CD4-positive, alpha-beta T cell treated with Interleukin-17A for 1 hour (primary cell): ENCODE results near the gene SNX18.
"Not testable (repeated sequence)": the region's sequence is repeated elsewhere in the genome, so short reads cannot be mapped to it uniquely, and the experiment has no call there.

Experiments
- DNase-seq: peaks from one replicate; pipeline ENCODE4 v3.0.0-alpha.2; 2020

SNX18 gene

DNA sequence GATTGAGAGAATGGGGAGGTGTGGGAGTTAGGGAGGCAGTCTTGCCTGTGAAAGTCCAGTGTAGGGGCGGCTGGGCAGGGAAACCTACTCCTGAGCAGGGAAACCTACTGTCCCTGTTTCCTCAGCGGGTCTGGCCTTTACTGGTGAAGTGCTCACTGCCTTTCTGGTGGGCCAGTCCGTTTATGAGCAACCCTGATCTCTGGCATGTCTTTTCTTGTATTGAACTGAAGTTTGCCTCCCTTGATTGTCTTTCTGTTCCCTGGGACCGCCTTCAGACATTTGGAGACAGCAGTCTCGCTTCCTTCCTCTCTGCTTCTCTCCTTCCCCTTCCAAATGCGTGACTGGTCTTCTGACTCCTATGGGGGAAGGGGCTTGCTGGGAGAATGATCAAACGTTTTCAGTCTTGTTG is 2.9 kb downstream of the SNX18 start:
- DNase-seq = no peak

DNA sequence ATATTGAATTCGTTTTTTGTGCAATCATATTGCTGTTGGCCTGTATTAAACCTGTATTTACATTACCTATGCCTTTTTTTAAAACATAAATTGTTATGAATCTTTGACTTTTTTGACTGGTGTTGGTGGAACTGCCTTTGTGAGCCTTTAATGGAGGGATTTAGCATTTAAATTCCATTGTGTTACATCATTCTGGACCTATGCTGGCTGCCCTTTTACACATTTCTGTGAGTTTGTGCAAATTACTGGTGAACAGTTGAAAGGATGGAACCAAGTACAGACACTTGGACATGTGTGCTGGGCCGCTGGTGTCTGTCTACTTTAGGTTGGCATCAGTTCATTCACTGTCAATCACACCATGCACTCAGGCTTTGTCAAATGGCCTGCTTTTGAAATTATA is 3.4 kb downstream of the SNX18 start:
- no peak for DNase-seq

DNA sequence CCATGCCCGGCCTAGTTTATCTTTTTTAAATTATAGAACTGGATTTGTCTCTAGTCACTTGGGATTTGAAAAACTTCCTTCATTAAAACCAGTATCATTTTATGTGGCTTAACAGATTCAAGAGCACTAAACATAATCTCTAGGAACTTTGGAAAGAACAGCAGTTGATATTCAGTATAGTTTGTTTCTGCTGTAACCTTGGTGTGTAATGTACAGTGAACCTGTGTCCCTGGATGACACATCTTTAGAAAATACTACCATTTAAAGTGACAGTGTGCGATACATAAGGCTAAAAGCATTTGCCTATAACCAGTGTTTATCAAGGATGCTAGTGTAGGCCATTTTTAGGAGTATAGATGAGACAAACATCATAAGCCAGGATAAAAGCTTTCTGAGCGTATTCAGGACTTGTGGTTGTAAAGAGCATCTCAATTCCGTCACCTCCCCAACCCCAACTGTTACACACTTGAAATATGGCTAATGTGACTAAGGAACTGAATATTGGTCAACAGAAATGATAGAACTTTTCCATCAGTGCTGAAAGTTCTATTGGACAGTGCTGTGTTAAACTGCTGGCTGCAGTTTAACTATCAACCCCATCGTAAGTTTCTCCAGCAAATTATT is 4.4 kb downstream of the SNX18 start:
- DNase-seq = no peak

DNA sequence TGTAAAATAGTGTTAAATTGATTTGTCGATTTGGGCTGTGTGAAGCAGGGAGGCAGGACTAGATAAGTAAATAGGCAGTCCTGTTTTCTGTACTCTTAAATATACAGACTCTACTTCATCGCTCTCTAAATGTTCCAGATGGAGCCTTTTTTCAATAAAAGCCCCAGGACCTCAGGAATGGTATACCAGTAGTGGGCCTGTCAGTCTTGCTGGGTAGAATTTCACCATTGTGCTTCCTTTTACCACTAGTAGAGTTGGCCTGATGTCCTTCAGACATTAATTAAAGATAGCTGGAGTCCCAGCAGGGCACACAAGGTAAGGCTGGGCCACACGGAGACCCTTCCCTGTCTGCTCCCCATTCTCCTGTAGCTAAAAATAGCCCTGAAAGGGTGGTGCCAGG is 6.0 kb downstream of the SNX18 start:
- DNase-seq = no peak

DNA sequence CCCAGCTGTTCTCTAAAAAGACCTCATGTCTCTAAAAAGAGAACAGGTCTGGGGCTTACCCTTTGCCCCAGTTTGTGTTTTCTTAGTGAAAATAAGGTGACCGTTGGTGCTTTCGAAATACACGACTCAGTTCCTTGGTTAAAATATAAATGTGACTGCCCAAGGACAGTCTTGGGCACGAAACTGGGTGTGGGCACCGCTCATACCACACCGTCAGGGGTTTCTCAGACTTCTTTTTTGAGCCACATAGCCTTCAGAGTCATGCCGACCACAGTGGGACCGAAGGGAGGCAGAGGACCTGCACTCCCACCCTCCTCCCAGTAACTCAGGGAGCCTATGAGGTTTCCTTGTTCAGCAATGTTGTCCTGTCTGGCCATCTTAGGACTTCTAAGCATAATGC is 6.5 kb downstream of the SNX18 start:
- no peak for DNase-seq

DNA sequence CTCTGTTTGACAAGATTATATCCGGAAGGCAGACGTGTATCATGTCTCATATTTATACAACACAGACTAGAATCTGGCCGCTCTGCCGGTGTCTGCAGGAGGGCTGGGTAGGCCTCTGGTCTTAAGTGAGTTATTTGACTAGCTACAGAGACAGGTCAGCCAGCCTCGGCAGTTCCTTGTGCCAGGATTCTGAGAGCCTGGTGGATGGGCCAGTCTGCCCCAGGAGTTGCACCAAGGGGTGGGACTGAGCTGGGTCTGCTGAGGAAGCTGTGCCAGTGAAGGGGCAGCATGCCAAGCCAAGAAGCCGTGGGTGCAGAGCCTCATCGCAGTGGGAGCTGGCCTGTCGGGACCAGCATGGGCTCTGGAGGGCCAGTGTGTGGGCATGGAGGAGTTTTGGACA is 7.1 kb downstream of the SNX18 start:
- DNase-seq = no peak

DNA sequence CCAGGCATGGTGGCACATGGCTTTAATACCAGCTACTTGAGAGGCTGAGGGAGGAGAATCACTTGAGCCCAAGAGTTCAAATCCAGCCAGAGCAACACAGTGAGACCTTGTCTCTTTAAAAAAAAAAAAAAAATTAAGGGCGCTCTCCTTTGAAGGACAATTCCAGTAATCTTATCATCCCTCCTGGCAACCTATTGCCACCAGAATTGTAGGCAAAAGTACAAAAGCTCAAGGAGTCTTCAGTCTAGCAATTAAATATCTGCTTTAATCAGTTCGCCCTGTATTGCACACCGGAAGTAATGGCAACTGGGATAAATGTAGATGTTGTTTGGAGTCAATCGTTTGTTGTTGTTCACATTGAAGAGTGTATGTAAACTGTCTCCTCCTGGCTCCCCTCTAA is 7.7 kb downstream of the SNX18 start:
- DNase-seq = no peak

DNA sequence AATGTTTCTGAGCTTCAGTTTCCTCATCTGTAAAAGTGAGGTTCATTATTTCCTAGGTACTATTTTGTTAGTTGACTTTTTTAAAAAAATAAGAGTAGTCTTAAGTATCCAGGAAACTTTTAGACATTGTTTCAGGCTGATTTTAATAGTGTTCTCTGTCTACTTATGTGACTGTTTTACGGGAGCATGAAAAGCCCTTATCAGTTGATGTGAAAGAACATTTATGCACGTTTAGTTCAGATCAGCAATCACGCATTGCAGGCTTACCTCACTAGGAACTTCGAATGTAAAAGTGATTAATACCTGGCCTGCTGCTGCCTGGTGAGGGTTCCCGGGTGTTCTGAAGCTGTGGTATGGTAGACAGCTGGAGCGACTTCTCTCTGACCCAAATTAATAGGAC is 8.1 kb downstream of the SNX18 start:
- no peak for DNase-seq

DNA sequence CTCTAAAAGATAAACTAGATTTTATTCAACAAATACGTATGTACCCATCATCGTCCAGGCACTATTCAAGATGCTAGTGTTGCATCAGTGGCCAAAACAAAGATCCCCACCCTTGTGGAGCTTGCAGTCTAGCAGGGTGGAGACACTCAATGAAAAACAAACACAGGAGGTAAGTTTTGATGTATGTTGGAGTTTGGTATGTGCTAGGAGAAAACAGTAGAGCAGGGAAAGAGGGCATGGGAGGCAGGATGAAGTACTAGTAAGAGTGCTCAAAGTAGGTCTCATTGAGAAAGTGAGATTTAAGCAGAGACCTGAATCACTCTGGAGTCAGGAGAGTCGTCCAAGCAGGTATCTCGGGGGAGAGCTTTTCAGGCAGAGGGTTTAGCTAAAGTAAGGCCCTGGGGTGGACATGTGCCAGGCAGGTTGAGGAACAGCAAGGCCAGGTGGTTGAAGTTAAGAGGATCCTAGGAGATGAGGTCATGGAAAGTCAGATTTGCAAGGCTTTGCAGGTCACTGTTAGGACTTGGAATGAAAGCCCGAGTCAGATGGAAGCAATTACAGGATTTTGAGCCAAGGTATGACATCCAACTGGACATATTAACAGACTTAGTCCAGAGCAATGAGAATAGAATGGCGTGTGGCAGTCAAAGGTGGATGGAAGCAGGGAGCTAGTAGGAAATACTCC is 9.2 kb downstream of the SNX18 start:
- no peak for DNase-seq

DNA sequence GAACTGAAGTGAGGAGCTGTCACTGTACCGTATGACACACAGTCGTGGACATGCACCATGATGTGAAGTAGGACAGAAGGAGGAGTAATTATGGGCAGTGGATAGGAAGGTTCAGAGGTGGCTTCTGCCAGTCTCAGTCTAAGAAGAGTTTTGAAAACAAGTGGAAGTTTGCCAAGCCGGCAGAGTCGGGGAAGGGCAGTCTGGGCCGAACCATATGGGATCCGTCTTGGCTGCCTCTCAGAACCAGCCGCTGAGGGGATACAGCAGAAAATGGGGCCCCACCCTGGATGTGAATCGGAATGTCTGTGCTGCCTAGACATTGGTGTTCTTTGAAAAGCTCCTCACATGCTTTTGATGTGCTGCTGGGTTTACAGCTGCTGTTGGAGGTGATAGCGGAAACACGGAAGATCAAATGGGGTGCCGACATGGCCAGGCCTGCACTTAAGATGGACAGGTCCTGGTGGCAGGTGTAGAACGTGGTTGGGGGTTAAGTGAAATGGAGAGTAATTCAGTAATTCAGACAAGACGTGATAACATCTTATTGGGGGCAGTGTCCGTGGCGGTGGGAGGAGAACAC is 11.2 kb downstream of the SNX18 start:
- no peak for DNase-seq

DNA sequence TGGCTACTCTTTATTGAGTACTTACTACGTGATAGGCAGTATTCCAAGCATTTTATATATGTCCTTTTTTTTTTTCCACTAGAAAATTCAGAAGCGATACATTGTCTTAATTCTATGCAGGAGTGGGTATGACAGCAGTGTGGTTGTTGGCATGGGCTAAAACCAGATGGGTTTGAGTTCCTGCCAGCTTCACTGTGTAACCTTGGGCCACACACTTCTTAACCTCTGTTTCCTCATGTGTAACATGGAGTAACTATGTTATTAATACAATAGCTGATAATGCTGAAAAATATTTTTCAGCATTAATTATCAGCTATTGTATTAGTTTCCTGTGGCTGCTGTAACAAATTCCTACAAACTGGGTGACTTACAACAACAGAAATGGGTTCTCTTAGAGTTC is 12.0 kb downstream of the SNX18 start:
- DNase-seq = no peak

DNA sequence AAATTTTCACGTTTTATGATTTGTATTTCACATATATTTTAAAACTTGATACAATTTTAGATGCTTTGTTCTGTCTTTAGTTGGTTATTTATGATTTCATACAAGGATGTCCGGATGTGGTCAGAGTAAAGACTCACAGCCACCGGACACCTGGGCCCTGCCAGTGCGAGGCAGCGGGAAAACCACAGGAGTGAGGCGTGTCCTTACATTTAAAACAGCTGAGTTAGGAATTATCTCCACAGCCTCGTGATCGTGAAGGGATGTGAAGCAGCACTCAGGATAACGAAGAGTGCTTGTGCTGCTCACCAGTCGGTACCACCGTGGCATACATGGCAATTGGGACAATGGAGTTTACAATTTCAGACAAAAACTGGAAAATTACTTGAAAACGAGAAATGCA is 14.0 kb downstream of the SNX18 start:
- DNase-seq = no peak

DNA sequence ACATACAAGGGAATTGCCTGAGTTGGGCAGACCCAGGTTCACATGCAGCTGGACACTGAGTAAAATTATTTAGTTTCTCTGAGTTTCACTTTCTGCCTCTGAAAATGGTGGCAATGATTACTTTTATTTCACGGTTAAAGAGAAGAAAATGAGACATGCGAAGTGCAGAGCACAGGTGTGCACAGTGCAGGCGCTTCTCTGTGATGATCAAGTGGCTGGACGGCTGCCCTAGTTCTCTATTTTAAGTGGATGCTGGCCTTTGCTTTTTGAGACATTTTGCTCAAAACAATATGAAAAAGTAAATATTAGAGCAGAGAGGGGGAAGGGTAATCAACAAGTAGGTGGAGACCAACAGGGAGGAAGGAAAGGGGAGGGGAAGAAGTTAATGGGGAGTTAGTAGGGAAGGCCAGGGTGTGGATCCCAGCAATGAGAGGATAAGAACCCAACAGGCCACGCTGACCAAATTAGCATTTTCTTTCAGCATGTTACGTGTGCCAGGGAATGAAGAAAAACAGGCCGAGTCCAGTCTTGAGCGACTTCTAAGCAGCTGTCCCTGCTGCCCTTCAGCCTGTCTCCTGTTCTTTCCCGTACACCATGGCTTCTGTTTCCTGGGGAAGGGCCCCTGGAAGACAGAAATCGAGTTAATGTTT is 16.1 kb downstream of the SNX18 start:
- DNase-seq = no peak

DNA sequence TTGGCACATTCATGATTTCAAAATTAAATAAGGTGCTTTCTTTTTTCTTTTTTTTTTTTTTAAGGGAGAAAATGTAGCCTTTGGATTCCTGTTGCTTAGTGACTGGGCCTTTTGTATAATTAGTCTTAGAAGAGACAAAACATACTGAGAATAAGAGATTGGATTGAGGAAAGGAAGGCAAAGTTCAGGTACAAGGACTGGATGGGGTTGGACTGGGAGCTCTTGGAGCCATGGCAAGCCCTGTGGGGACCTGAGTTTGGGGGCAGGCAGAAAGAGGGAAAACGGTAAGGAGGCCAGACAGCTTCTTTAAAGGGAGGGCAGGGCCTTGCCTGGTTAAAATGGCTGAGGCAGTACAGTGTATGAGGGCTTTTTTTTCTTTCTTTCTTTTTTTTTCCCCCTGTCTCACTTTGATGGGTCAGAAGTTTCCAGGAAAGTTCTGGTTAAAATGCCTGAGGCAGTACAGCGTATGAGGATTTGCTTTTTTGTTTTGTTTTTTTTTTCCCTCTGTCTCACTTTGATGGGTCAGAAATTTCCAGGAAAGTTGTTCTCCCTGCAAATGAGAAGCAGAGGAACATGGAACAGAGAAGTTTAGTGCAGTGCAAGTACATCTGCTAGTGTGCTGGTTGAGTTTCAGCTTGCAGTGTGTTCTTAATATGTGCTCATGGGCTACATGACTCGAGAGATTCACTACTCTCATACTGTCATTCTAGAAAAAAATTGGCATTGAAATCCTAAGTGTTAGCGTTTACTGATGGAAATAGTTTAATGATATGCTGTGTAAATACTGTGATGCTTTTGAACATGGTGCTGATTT is 16.8 kb downstream of the SNX18 start:
- no peak for DNase-seq

DNA sequence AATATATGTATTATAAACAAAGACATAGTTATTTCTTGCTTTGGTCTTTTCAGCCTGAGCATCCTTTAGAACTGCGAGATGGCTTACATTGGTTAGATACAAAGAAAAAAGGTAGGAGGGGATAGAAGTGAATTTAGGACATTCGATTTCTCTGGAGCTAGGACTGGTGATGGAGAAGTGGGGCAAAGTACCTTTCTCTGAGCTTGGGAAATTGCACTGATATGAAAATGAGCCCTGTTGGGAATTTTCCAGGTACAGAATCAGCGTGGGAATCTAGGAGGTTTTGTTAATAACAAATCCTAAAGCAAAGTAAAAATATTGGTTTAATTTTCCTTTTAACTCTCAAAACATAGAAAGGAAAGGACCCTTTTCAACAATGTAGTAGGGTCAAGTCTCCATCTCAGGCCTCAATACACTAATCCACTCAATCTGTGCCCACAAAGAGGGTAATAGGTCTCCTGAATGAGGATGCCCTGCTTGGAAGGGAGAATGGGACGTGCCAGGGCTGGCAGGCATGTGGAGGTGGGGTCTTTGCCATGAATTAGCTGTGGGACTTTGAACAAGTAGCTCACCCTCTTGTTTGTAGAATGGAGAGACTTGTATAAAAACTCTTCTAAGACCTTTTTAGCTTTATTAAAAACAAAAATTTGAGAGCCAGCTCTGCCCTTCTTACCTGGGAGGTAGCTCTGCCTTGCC is 17.7 kb downstream of the SNX18 start:
- DNase-seq = no peak

DNA sequence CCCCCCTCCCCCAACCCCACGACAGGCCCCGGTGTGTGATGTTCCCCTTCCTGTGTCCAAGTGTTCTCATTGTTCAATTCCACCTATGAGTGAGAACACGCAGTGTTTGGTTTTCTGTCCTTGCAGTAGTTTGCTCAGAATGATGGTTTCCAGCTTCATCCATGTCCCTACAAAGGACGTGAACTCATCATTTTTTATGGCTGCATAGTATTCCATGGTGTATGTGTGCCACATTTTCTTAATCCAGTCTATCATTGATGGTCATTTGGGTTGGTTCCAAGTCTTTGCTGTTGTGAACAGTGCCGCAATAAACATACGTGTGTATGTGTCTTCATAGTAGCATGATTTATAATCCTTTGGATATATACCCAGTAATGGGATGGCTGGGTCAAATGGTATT is 18.8 kb downstream of the SNX18 start:
- DNase-seq = not testable (repeated sequence)

DNA sequence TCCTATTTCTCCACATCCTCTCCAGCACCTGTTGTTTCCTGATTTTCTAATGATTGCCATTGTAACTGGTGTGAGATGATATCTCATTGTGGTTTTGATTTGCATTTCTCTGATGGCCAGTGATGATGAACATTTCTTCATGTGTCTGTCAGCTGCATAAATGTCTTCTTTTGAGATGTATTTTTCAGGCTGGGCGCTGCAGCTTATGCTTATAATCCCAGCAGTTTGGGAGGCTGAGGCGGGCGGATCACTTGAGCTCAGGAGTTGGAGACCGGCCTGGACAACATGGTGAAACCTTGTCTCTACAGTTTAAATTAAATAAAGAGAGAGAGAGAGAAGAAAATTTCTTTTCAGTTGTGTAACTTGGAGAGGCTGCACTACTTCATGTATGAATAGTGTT is 19.3 kb downstream of the SNX18 start:
- not testable (repeated sequence) for DNase-seq

DNA sequence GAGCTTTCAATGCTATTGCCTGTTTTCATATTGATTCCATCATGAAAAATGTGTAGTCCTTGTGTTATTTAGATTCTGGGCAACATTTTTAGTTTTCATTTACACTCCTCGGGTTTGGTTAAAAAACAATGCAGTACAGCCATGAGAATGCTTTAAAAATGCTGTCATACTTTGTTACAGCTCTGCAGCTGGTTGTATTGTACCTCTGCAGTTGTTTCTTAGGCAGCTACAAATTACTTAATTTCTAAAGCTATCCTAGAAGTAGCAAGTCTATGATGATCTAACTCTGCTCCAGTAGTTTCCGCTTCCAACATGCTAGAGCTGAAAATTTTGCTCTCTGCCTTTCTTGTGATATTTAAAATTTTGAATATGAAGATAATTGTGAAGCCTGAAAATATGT is 20.2 kb downstream of the SNX18 start:
- no peak for DNase-seq

DNA sequence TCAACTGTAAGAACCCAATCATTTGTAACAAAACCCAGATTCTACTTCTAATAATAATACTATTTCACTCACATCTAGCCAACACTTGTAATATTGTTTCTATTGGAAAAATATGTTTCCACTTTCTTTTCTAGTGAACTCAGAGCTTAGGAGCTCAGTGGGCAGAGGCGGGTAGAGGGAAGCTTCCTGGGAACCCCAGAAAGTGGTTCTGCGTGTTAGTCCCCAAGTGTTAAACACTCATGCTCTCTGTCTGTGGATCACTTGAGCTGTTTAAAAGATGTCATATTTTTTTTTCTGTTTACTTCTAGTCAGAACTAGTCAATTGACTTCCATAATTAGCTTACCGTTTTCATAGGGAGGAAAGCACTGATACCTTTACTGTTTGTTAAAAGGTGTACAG is 20.6 kb downstream of the SNX18 start:
- no peak for DNase-seq

DNA sequence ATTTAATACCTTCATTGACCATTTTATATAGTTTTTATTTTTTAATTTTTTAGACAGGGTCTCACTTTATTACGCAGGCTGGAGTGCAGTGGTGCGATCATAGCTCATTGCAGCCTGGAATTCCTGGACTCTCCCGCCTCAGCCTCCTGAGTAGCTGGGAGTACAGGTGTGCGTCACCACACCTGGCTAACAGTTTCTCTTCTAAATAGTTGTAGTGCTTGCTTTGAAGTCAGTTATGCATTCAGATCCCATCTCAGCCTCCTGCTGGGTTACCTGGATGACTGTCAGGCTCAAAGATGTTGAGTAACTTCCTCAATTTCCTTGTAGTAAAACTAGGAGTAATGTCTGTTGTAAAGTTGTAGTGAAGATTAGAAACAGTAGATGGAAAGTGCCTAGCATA is 21.4 kb downstream of the SNX18 start:
- no peak for DNase-seq

DNA sequence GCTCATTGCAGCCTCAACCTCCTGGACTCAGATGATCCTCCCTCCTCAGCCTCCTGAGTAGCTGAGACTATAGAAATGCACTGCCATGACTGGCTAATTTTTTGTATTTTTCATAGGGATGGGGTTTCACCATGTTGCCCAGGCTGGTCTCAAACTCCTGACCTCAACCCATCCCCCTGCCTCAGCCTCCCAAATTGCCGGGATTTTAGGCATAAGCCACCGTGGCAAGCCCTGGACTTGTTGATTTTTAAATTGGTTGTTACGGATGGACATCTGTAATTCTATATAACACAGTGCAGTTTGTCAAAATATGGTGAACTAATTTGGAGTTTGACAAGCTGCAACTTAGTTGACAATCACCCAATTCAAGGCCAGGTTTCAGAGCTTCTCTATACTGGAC is 22.7 kb downstream of the SNX18 start:
- DNase-seq = no peak
